Measurements from ENCODE around the gene CLDN10. TPM values are rescaled to one million over a fixed set of nuclear protein-coding genes. Genes with fewer than 3 reads are reported as not detected.

Gene CLDN10
- total and polyA plus RNA-seq, 2 experiments from 2014 or later: 0.83 to 2.4 TPM

DNA sequence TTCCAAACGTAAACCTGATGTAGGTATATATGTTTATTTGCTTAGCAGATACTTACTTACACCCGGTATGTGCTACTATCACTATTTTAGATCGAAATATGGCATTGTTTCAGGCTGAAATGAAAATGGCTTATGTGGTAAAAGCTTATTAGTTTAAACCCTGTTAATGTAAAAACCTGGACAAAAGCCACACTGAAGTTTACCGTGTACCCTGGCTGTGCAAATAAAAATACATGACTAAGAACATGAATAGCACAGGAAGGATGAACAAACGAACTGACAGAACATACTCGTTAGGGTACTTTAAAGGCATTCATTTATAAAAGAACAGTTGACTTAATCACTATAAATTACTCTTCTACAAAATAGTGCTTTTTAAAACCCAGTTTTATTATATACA lies 6.6 kb downstream of the CLDN10 start:
- 77% methylated on average over 6 of the region's 6 CpGs for WGBS (ENCODE audit: low lambda C conversion rate, missing lambda C conversion rate)
- no peaks in the 10 kb centered on the region for H3K9me3 ChIP-seq (ENCODE audit: low read depth)
- H3K36me3 ChIP-seq (replicated peaks; ENCODE audit: insufficient read depth, low read depth): no peaks in the 10 kb centered on the region
- H3K4me3 ChIP-seq: no peak overlapping the region
- peaks cover 14% of the 10 kb centered on the region for H3K27me3 ChIP-seq
- H3K27ac ChIP-seq: no peak overlapping the region
- no peaks in the 10 kb centered on the region for H3K79me2 ChIP-seq
- no peaks in the 10 kb centered on the region for H3K9me2 ChIP-seq (replicated peaks; ENCODE audit: insufficient read depth)
- no peak overlapping the region for H3K4me2 ChIP-seq
- DNase-seq (ENCODE audit: low spot score): no peak
- no peaks in the 10 kb centered on the region for H4K20me1 ChIP-seq (ENCODE audit: insufficient read depth, poor library complexity, severe bottlenecking)
- H2AFZ ChIP-seq: no peak overlapping the region
- no peaks in the 10 kb centered on the region for H3K4me1 ChIP-seq (ENCODE audit: insufficient read depth)
- TF ChIP-seq EZH2phosphoT487 (IDR thresholded peaks at IDR 0.05; ENCODE audit: low read depth, severe bottlenecking, unreplicated experiment): no peak
- no peak for TF ChIP-seq CTCF (IDR thresholded peaks at IDR 0.05; ENCODE audit: poor library complexity)
- TF ChIP-seq EZH2 (IDR thresholded peaks at IDR 0.05; ENCODE audit: borderline replicate concordance): no peak

DNA sequence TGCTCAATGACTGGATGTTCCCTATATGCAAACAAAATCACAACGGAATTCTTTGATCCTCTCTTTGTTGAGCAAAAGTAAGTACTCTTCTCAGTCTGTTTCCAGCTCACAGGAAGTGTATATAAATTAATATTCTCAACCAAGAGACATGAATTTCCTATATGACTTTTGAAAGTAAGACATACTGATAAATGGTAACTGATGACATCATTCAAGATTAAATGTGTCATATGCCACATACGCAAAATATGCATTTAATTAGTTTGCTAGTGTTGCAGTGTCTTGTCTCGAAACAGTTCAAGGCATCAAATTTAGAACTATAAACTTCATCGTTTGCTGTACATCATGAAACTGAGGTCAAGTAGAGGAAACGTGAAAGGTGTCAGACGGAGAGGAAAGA lies 7.9 kb downstream of the CLDN10 start:
- WGBS (ENCODE audit: low lambda C conversion rate, missing lambda C conversion rate): 86% methylated on average over 6 of the region's 6 CpGs
- no peaks in the 10 kb centered on the region for H3K9me2 ChIP-seq (replicated peaks; ENCODE audit: insufficient read depth)
- DNase-seq (ENCODE audit: low spot score): no peak
- H3K4me1 ChIP-seq (ENCODE audit: insufficient read depth): no peaks in the 10 kb centered on the region
- H3K79me2 ChIP-seq: no peaks in the 10 kb centered on the region
- peaks cover 9% of the 10 kb centered on the region for H3K27me3 ChIP-seq
- H3K4me3 ChIP-seq: no peak overlapping the region
- no peak overlapping the region for H3K27ac ChIP-seq
- no peaks in the 10 kb centered on the region for H3K36me3 ChIP-seq (replicated peaks; ENCODE audit: insufficient read depth, low read depth)
- no peaks in the 10 kb centered on the region for H4K20me1 ChIP-seq (ENCODE audit: insufficient read depth, poor library complexity, severe bottlenecking)
- no peak for TF ChIP-seq EZH2phosphoT487 (IDR thresholded peaks at IDR 0.05; ENCODE audit: low read depth, severe bottlenecking, unreplicated experiment)
- no peak for TF ChIP-seq CTCF (IDR thresholded peaks at IDR 0.05; ENCODE audit: poor library complexity)
- TF ChIP-seq EZH2 (IDR thresholded peaks at IDR 0.05; ENCODE audit: borderline replicate concordance): no peak
- no peaks in the 10 kb centered on the region for H3K9me3 ChIP-seq (ENCODE audit: low read depth)
- no peak overlapping the region for H2AFZ ChIP-seq
- no peak overlapping the region for H3K4me2 ChIP-seq

- WGBS (ENCODE audit: low lambda C conversion rate, missing lambda C conversion rate): 65% methylated on average over 3 of the region's 3 CpGs
- H3K4me2 ChIP-seq: no peak overlapping the region
- H3K4me1 ChIP-seq (ENCODE audit: insufficient read depth): no peaks in the 10 kb centered on the region
- H3K79me2 ChIP-seq: no peaks in the 10 kb centered on the region
- no peak for DNase-seq (ENCODE audit: low spot score)
- no peaks in the 10 kb centered on the region for H3K36me3 ChIP-seq (replicated peaks; ENCODE audit: insufficient read depth, low read depth)
- no peaks in the 10 kb centered on the region for H4K20me1 ChIP-seq (ENCODE audit: insufficient read depth, poor library complexity, severe bottlenecking)
- TF ChIP-seq CTCF (IDR thresholded peaks at IDR 0.05; ENCODE audit: poor library complexity): no peak
- TF ChIP-seq EZH2 (IDR thresholded peaks at IDR 0.05; ENCODE audit: borderline replicate concordance): no peak
- no peak for TF ChIP-seq EZH2phosphoT487 (IDR thresholded peaks at IDR 0.05; ENCODE audit: low read depth, severe bottlenecking, unreplicated experiment)
- peaks cover 9% of the 10 kb centered on the region for H3K27me3 ChIP-seq
- no peak overlapping the region for H3K4me3 ChIP-seq
- H3K27ac ChIP-seq: no peak overlapping the region
- H3K9me3 ChIP-seq (ENCODE audit: low read depth): no peaks in the 10 kb centered on the region
- no peaks in the 10 kb centered on the region for H3K9me2 ChIP-seq (replicated peaks; ENCODE audit: insufficient read depth)
- no peak overlapping the region for H2AFZ ChIP-seq
Measured at GRCh38 chr13:95564091-95564490, 11.6 kb downstream of the CLDN10 start.
